GM19438 (cell line): Measurements from ENCODE around the gene GIN1.

Experiments
- ATAC-seq: cut with Tn5 transposase; IDR thresholded peaks from one replicate; pipeline ENCODE4 v1.9.1; 2021; ENCODE audit warnings: low read depth; ENCODE audit not compliant: unreplicated experiment

The GIN1 gene

GRCh38 chr5:103041071-103041676, 78.8 kb downstream of the GIN1 start:
- no peak for ATAC-seq

DNA sequence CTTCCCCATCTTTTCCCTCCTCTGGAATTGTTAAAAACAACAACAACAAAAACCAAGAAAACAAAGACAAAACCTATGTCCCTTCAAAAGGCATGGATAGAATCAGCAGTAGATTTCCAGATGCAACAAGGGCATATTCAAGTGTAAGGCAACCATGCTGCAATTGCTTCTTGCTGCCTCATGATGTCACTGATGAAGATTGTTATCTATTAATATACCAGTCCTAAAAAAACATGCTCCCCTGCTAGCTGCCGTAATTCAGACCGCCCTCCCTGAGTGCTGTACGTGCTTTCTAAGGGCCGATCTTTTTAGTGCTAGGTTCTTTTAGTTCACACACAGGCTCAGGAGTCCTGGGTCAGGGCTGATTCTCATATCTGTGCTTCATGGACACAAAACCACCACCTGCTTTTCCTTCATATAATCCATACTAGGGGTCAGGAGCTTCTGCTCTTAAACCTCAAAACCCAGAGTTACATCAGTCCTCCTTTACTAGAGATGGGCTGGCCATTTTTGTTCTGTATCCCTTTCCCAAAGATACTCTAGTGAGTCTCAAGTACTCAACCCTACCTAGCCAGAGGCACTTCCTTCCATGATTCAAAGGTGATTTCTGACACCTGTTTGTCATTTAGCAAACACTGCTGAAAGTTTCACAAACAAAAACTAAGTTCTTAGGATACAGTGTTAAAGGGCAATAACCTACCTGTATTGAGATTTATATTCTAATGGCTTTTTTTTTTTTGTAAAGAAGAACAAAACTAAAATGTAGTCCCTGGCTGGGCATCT, 82.1 kb downstream of the GIN1 start:
- no peak for ATAC-seq

DNA sequence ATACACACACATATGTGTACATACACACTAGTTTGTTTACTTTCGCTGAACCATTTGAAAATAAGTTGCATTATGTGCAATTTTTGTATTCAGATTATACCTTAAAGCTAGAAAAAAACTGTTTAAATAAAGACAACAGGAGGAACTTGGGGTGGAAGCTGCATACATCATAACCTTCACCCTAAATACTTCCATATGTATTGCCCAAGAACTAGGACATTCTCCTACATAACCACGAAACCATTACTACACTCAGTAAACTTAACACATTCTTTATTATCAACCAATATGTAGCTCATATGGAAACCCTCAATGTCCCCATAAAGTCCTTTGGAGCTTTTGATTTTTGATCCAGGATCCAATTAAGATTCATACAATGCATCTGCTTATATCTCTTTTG, 83.3 kb downstream of the GIN1 start:
- no peak for ATAC-seq
